TTC549 (cell line): ENCODE results near the gene C1orf185.
"Not testable (repeated sequence)": the region's sequence is repeated elsewhere in the genome, so short reads cannot be mapped to it uniquely, and the experiment has no call there.

ENCODE experiments used
- FAIRE-seq: peaks from 2 replicates; lab custom pipeline; 2012; peaks lifted over from hg19 to GRCh38; lab: Jason Lieb, UNC

The C1orf185 gene

GRCh38 chr1:51137696-51138095, 35.7 kb downstream of the C1orf185 start:
- FAIRE-seq = not testable (repeated sequence)

- FAIRE-seq = peak; percentile 40
Observed at GRCh38 chr1:51139474-51139873, 37.4 kb downstream of the C1orf185 start.

GRCh38 chr1:51147394-51147793, 45.4 kb downstream of the C1orf185 start:
- FAIRE-seq = no peak

GRCh38 chr1:51154776-51155175, 52.7 kb downstream of the C1orf185 start:
- FAIRE-seq = no peak

GRCh38 chr1:51156752-51157151, 54.7 kb downstream of the C1orf185 start:
- no peak for FAIRE-seq

GRCh38 chr1:51157395-51157794, 55.4 kb downstream of the C1orf185 start:
- no peak for FAIRE-seq

GRCh38 chr1:51158263-51158662, 56.2 kb downstream of the C1orf185 start:
- FAIRE-seq = no peak

GRCh38 chr1:51162560-51162959, 60.5 kb downstream of the C1orf185 start:
- FAIRE-seq = not testable (repeated sequence)

- no peak for FAIRE-seq
Observed at GRCh38 chr1:51165540-51165939, 63.5 kb downstream of the C1orf185 start.

GRCh38 chr1:51168266-51168845, 66.3 kb downstream of the C1orf185 start:
- no peak for FAIRE-seq

- FAIRE-seq = no peak
Observed at GRCh38 chr1:51168936-51169335, 66.9 kb downstream of the C1orf185 start.

GRCh38 chr1:51170342-51170741, 68.3 kb downstream of the C1orf185 start:
- no peak for FAIRE-seq

- FAIRE-seq = no peak
Observed at GRCh38 chr1:51172811-51173210, 70.8 kb downstream of the C1orf185 start.

- no peak for FAIRE-seq
Observed at GRCh38 chr1:51175278-51175677, 73.2 kb downstream of the C1orf185 start.

- FAIRE-seq = not testable (repeated sequence)
Observed at GRCh38 chr1:51177988-51178387, 76.0 kb downstream of the C1orf185 start.

GRCh38 chr1:51188230-51188629, 86.2 kb downstream of the C1orf185 start:
- no peak for FAIRE-seq

GRCh38 chr1:51189421-51190073, 87.5 kb downstream of the C1orf185 start:
- FAIRE-seq = peak; percentile 94

- FAIRE-seq = no peak
Observed at GRCh38 chr1:51190961-51191360, 88.9 kb downstream of the C1orf185 start.

- FAIRE-seq = peak; percentile 73
Observed at GRCh38 chr1:51192213-51192843, 90.3 kb downstream of the C1orf185 start.

- FAIRE-seq = no peak
Observed at GRCh38 chr1:51193564-51193963, 91.5 kb downstream of the C1orf185 start.
